Liver (tissue), 9 donors: ENCODE results near the gene TMEM87B. TPM values are rescaled to one million over a fixed set of nuclear protein-coding genes. Genes with fewer than 3 reads are reported as not detected.

Experiments
- DNase-seq: peaks from one replicate; pipeline ENCODE4 v3.0.0-alpha.2; 2017; ENCODE audit warnings: low spot score
- H3K27ac ChIP-seq, 2 donors: one replicate each; pipeline ENCODE4 v1.7.0; 2013; ENCODE audit warnings: inconsistent platforms in 2 of 2, low read length in 2 of 2, control low read depth in 1 of 2, low read depth in 1 of 2, mild to moderate bottlenecking in 1 of 2
- H3K27me3 ChIP-seq, 4 donors: one replicate each; pipeline versions ENCODE4 v1.6.1 to v1.7.0; 2013; ENCODE audit warnings: low read length in 3 of 4, inconsistent platforms in 1 of 4, mild to moderate bottlenecking in 1 of 4, moderate library complexity in 1 of 4; ENCODE audit not compliant: control insufficient read depth in 4 of 4, insufficient read depth in 4 of 4
- H3K36me3 ChIP-seq, 4 donors: one replicate each; pipeline versions ENCODE4 v1.6.1 to v1.7.0; 2013; ENCODE audit warnings: low read length in 3 of 4, mild to moderate bottlenecking in 3 of 4, low read depth in 1 of 4, moderate library complexity in 1 of 4; ENCODE audit not compliant: control insufficient read depth in 4 of 4, insufficient read depth in 3 of 4
- H3K4me1 ChIP-seq, 4 donors: one replicate each; pipeline versions ENCODE4 v1.6.1 to v1.7.0; 2013; ENCODE audit warnings: low read length in 3 of 4, mild to moderate bottlenecking in 3 of 4, moderate library complexity in 1 of 4; ENCODE audit not compliant: control insufficient read depth in 4 of 4, insufficient read depth in 4 of 4
- H3K4me3 ChIP-seq, 3 donors: one replicate each; pipeline versions ENCODE4 v1.6.1 to v1.7.0; 2013; ENCODE audit warnings: low read length in 3 of 3, control low read depth in 1 of 3, low read depth in 1 of 3, mild to moderate bottlenecking in 1 of 3
- H3K9ac ChIP-seq, 2 donors: one replicate each; pipeline ENCODE4 v1.7.0; 2013; ENCODE audit warnings: low read length in 2 of 2, mild to moderate bottlenecking in 2 of 2, moderate library complexity in 2 of 2, control low read depth in 1 of 2, low read depth in 1 of 2
- H3K9me3 ChIP-seq, 4 donors: one replicate each; pipeline versions ENCODE4 v1.6.1 to v1.7.0; 2013; ENCODE audit warnings: low read length in 3 of 4; ENCODE audit not compliant: control insufficient read depth in 4 of 4
- FOXA1 ChIP-seq: IDR thresholded peaks from 2 replicates; pipeline ENCODE4 v1.6.1; 2016; ENCODE audit warnings: antibody characterized with exemption
- FOXA2 ChIP-seq: IDR thresholded peaks from 2 replicates; pipeline ENCODE4 v1.6.1; 2016; ENCODE audit warnings: antibody characterized with exemption
- GABPA ChIP-seq, 2 donors: IDR thresholded peaks in 1 of 2; conservative IDR thresholded peaks in 1 of 2; 2 replicates each; pipeline ENCODE4 v1.6.1; 2016; ENCODE audit warnings: antibody characterized with exemption in 2 of 2, mild to moderate bottlenecking in 1 of 2, moderate library complexity in 1 of 2
- HNF4G ChIP-seq: IDR thresholded peaks from 2 replicates; pipeline ENCODE4 v1.6.1; 2016; ENCODE audit warnings: antibody characterized with exemption
- JUND ChIP-seq, 2 donors: IDR thresholded peaks; 2 replicates each; pipeline ENCODE4 v1.6.1; 2016; ENCODE audit warnings: antibody characterized with exemption in 2 of 2
- SP1 ChIP-seq: IDR thresholded peaks from 2 replicates; pipeline ENCODE4 v1.6.1; 2018; ENCODE audit warnings: antibody characterized with exemption, mild to moderate bottlenecking
- TAF1 ChIP-seq: conservative IDR thresholded peaks from 2 replicates; pipeline ENCODE4 v1.6.1; 2016; ENCODE audit warnings: antibody characterized with exemption, mild to moderate bottlenecking
- WGBS: extraction: QIAGEN DNeasy Blood & Tissue Kit; methylation state at CpG from one replicate; pipeline ENCODE4 v1.1.7; 2013; 5-methylcytosine and 5-hydroxymethylcytosine counted together
- polyA plus RNA-seq, 2 donors: library from polyadenylated mRNA; stranded (reverse) in 1 of 2; unstranded in 1 of 2; fragments of 200-250 nt in 1 of 2; fragments of >200 nt in 1 of 2; fragmentation: Nextera tagmentation in 1 of 2; extraction: Ambion mirVana in 1 of 2; gene quantifications; one replicate each; pipeline versions ENCODE4 v1.2.1 to v1.2.3, GENCODE V29; 2013 to 2015
- total RNA-seq, 2 donors: library from RNA; depleted of rRNA; stranded (reverse); fragments of >200 nt; gene quantifications; one replicate each; pipeline ENCODE4 v1.2.3, GENCODE V29; 2014
- TF ChIP-seq, protein P1 (sequence below): IDR thresholded peaks from 2 replicates; pipeline ENCODE4 v1.6.1; 2016; ENCODE audit warnings: antibody characterized with exemption, mild to moderate bottlenecking
- TF ChIP-seq, protein P2 (sequence below): fragments of 150-350 bp; IDR thresholded peaks from 2 replicates; pipeline ENCODE4 v1.5.1; 2017; ENCODE audit warnings: improper control_type of control experiment, low read depth, low read length; ENCODE audit not compliant: missing input control
- TF ChIP-seq, protein P3 (sequence below): IDR thresholded peaks from 2 replicates; pipeline ENCODE4 v1.6.1; 2016; ENCODE audit warnings: antibody characterized with exemption
- TF ChIP-seq, protein P4 (sequence below): IDR thresholded peaks from 2 replicates; pipeline ENCODE4 v1.6.1; 2016; ENCODE audit warnings: antibody characterized with exemption
- donor health status: healthy.
- donor health status: healthy.
- donor health status: healthy.
- donor health status: healthy.
- donor health status: healthy.

TMEM87B gene
- total and polyA plus RNA-seq, 4 donors, result 3.6 to 10.1 (median 6.0) TPM

DNA sequence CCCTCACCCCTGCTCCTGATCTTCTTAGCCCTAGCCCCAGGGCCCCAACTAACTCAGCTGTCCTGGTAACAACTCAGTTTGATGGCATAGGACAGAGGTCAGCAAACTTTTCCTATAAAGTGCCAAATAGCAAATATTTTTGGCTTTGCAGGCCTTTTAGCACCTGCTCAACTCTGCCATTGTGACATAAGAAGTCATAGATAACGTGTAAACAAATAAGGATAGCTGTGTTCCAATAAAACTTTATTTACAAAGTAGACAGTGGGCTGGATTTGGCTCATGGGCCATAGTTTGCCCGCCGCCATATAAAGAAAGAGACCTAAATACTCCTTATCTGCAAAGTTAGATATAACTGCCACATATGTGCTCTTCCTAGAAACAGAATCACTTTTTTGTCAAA is 27.3 kb upstream of the TMEM87B start:
- DNase-seq, result no peak
- WGBS, result 90% methylated on average over 3 of the region's 3 CpGs
- Histone ChIP-seq H3K4me1 (peaks cover 0 to 4% (median 0%) of the 10 kb centered on the region in 4 donors), H3K27ac (no peak overlapping the region), H3K9ac (no peak overlapping the region), H3K9me3 (no peaks in the 10 kb centered on the region), H3K4me3 (no peak overlapping the region), H3K27me3 (no peaks in the 10 kb centered on the region), H3K36me3 (peaks cover under 1 to 14% (median 8%) of the 10 kb centered on the region in 4 donors)
- no peak for TF ChIP-seq TAF1
- TF ChIP-seq SP1, result no peak
- TF ChIP-seq FOXA1, result no peak
- TF ChIP-seq GABPA (IDR thresholded peaks at IDR 0.05 in 1 of 2, conservative IDR thresholded peaks at IDR 0.05 in 1 of 2), result no peak
- TF ChIP-seq, protein P1, sequence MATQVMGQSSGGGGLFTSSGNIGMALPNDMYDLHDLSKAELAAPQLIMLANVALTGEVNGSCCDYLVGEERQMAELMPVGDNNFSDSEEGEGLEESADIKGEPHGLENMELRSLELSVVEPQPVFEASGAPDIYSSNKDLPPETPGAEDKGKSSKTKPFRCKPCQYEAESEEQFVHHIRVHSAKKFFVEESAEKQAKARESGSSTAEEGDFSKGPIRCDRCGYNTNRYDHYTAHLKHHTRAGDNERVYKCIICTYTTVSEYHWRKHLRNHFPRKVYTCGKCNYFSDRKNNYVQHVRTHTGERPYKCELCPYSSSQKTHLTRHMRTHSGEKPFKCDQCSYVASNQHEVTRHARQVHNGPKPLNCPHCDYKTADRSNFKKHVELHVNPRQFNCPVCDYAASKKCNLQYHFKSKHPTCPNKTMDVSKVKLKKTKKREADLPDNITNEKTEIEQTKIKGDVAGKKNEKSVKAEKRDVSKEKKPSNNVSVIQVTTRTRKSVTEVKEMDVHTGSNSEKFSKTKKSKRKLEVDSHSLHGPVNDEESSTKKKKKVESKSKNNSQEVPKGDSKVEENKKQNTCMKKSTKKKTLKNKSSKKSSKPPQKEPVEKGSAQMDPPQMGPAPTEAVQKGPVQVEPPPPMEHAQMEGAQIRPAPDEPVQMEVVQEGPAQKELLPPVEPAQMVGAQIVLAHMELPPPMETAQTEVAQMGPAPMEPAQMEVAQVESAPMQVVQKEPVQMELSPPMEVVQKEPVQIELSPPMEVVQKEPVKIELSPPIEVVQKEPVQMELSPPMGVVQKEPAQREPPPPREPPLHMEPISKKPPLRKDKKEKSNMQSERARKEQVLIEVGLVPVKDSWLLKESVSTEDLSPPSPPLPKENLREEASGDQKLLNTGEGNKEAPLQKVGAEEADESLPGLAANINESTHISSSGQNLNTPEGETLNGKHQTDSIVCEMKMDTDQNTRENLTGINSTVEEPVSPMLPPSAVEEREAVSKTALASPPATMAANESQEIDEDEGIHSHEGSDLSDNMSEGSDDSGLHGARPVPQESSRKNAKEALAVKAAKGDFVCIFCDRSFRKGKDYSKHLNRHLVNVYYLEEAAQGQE, result no peak
- TF ChIP-seq HNF4G, result no peak

DNA sequence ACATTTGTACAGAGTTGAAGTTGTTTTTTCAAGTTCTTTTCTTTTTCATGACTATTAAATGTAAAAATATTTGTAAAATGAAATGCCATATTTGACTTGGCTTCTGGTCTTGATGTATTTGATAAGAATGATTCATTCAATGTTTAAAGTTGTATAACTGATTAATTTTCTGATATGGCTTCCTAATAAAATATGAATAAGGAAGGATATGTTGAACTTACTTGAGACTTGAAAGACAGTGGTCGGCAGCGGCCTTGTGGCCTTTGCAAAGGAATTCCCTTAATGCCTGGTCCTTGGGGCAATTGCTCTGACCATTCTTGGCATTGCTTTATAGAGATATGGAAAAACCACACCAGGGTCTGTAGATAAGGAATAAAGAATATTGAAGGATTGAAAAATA is 25.9 kb upstream of the TMEM87B start:
- TF ChIP-seq, protein P1, result no peak
- no peak for TF ChIP-seq JUND (IDR thresholded peaks at IDR 0.05)
- no peak for TF ChIP-seq TAF1
- TF ChIP-seq, protein P2, sequence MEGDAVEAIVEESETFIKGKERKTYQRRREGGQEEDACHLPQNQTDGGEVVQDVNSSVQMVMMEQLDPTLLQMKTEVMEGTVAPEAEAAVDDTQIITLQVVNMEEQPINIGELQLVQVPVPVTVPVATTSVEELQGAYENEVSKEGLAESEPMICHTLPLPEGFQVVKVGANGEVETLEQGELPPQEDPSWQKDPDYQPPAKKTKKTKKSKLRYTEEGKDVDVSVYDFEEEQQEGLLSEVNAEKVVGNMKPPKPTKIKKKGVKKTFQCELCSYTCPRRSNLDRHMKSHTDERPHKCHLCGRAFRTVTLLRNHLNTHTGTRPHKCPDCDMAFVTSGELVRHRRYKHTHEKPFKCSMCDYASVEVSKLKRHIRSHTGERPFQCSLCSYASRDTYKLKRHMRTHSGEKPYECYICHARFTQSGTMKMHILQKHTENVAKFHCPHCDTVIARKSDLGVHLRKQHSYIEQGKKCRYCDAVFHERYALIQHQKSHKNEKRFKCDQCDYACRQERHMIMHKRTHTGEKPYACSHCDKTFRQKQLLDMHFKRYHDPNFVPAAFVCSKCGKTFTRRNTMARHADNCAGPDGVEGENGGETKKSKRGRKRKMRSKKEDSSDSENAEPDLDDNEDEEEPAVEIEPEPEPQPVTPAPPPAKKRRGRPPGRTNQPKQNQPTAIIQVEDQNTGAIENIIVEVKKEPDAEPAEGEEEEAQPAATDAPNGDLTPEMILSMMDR, result no peak
- no peak for TF ChIP-seq GABPA (IDR thresholded peaks at IDR 0.05 in 1 of 2, conservative IDR thresholded peaks at IDR 0.05 in 1 of 2)
- TF ChIP-seq, protein P3, sequence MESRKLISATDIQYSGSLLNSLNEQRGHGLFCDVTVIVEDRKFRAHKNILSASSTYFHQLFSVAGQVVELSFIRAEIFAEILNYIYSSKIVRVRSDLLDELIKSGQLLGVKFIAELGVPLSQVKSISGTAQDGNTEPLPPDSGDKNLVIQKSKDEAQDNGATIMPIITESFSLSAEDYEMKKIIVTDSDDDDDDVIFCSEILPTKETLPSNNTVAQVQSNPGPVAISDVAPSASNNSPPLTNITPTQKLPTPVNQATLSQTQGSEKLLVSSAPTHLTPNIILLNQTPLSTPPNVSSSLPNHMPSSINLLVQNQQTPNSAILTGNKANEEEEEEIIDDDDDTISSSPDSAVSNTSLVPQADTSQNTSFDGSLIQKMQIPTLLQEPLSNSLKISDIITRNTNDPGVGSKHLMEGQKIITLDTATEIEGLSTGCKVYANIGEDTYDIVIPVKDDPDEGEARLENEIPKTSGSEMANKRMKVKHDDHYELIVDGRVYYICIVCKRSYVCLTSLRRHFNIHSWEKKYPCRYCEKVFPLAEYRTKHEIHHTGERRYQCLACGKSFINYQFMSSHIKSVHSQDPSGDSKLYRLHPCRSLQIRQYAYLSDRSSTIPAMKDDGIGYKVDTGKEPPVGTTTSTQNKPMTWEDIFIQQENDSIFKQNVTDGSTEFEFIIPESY, result no peak
- TF ChIP-seq, protein P4, sequence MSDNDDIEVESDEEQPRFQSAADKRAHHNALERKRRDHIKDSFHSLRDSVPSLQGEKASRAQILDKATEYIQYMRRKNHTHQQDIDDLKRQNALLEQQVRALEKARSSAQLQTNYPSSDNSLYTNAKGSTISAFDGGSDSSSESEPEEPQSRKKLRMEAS, result no peak
- TF ChIP-seq FOXA2, result no peak
- 99% methylated on average over 2 of the region's 2 CpGs for WGBS
- no peak for DNase-seq

More for the DNA sequence above, 25.9 kb upstream of the TMEM87B start:
- Histone ChIP-seq H3K27ac (no peak overlapping the region), H3K27me3 (no peaks in the 10 kb centered on the region), H3K9me3 (no peaks in the 10 kb centered on the region), H3K9ac (no peak overlapping the region), H3K36me3 (peaks cover 0 to 10% (median 4%) of the 10 kb centered on the region in 4 donors), H3K4me3 (no peak overlapping the region), H3K4me1 (peaks cover 0 to 7% (median 0%) of the 10 kb centered on the region in 4 donors)
